ENCODE measurements around the gene RNF167.
"Not testable (repeated sequence)": the region's sequence is repeated elsewhere in the genome, so short reads cannot be mapped to it uniquely, and the experiment has no call there.

The RNF167 gene

GRCh38 chr17:4903051-4903818 is 36.8 kb upstream of the RNF167 start, which contains the start of gene CHRNE:
CHRNE (minus strand) TSS chr17:4903098; CDS start chr17:4903063, 35 bp downstream.
- peak; percentile 67 for DNase-seq

GRCh38 chr17:4906642-4907041 is 33.4 kb upstream of the RNF167 start:
- not testable (repeated sequence) for DNase-seq

GRCh38 chr17:4908301-4908700 is 31.8 kb upstream of the RNF167 start:
- no peak for DNase-seq

DNA sequence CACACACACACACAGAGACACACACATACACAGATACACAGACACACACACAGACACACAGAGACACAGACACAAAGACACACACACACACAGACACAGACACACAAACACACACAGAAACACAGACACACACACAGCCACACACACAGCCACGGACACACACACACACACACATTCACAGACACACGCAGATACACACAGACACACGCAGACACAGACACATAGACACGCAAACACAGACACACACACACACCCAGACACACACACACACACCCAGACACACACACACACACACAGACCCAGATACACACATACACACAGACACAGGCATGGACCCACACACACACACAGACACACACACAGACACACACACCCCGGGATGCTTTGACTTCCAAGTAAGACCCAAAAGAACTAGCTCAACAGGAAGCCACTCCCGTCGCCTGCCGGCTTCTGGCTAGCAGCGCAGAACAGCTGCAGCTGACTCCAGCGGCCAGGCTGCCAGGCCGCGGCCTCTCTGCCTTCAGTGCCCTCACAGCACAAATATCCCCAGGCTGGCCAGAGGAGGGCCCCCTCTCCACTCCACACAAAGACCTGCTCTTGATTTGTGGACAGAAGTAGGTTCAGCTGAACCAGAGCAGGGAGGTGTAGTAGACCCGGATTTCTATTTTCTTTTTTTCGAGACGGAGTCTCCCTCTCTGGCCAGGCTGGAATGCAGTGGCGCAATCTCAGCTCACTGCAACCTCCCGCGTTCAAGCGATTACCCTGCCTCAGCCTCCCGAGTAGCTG is 31.2 kb upstream of the RNF167 start:
- DNase-seq: peak; percentile 67

- no peak for DNase-seq
Measured at GRCh38 chr17:4913994-4914393, 26.1 kb upstream of the RNF167 start.

DNA sequence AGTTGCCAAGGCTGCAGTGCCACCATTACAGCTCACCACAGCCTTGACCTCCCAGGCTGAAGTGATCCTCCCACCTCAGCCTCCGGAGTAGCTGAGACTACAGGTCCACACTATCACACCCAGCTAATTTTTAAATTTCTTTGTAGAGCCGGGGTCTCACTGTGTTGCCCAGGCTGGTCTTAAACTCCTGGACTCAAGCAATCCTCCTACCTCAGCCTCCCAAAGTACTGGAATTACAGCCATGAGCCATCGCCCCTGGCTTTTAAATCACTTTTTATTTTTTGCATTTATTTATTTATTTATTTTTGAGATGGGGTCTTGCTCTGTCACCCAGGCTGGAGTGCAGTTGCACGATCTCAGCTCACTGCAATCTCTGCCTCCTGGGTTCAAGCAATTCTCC is 25.5 kb upstream of the RNF167 start:
- DNase-seq: not testable (repeated sequence)

GRCh38 chr17:4919511-4920047 is 20.5 kb upstream of the RNF167 start:
- no peak for DNase-seq

DNA sequence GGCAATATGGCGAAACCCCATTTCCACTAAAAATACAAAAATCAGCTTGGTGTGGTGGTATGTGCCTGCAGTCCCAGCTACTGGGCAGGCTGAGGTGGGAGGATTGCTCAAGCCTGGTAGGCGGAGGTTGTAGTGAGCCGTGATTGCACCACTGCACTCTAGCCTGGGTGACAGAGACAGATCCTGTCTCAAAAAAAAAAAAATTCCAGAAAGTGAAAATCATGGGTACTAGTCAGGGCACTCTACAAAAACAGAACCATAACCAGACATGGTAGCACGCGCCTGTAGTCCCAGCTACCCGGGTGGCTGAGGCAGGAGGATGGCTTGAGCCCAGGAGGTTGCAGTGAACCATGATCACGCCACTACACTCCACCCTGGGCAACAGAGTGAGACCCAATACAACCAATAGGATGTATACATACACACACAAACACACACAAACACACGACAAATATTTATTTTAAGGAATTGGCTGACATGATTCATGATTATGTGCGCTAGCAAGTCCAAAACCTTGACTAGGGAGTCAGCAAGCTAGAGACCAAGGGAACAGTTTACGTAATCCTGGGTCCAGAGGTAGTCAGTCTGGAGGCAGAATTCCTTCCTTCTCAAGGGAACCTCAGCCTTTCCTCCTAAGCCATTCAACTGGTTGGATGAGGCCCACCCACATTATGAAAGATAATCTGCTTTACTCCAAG is 19.6 kb upstream of the RNF167 start:
- no peak for DNase-seq

GRCh38 chr17:4921320-4921719 is 18.7 kb upstream of the RNF167 start:
- no peak for DNase-seq

GRCh38 chr17:4926577-4927335 is 13.3 kb upstream of the RNF167 start:
- DNase-seq: not testable (repeated sequence)

GRCh38 chr17:4928881-4929280 is 11.2 kb upstream of the RNF167 start:
- no peak for DNase-seq

- DNase-seq: no peak
Measured at GRCh38 chr17:4931963-4932362, 8.1 kb upstream of the RNF167 start, which contains the start of gene GP1BA. GP1BA (plus strand) TSS chr17:4932277; CDS start chr17:4932605, 328 bp downstream.

DNA sequence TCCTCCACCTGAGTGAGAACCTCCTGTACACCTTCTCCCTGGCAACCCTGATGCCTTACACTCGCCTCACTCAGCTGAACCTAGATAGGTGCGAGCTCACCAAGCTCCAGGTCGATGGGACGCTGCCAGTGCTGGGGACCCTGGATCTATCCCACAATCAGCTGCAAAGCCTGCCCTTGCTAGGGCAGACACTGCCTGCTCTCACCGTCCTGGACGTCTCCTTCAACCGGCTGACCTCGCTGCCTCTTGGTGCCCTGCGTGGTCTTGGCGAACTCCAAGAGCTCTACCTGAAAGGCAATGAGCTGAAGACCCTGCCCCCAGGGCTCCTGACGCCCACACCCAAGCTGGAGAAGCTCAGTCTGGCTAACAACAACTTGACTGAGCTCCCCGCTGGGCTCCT is 7.3 kb upstream of the RNF167 start:
- DNase-seq: no peak

- no peak for DNase-seq
Measured at GRCh38 chr17:4933646-4934045, 6.4 kb upstream of the RNF167 start.

DNA sequence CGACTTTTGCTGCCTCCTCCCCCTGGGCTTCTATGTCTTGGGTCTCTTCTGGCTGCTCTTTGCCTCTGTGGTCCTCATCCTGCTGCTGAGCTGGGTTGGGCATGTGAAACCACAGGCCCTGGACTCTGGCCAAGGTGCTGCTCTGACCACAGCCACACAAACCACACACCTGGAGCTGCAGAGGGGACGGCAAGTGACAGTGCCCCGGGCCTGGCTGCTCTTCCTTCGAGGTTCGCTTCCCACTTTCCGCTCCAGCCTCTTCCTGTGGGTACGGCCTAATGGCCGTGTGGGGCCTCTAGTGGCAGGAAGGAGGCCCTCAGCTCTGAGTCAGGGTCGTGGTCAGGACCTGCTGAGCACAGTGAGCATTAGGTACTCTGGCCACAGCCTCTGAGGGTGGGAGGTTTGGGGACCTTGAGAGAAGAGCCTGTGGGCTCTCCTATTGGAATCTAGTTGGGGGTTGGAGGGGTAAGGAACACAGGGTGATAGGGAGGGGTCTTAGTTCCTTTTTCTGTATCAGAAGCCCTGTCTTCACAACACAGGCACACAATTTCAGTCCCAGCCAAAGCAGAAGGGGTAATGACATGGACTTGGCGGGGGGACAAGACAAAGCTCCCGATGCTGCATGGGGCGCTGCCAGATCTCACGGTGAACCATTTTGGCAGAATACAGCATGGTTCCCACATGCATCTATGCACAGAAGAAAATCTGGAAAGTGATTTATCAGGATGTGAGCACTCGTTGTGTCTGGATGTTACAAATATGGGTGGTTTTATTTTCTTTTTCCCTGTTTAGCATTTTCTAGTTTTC is 5.7 kb upstream of the RNF167 start:
- DNase-seq: no peak

DNA sequence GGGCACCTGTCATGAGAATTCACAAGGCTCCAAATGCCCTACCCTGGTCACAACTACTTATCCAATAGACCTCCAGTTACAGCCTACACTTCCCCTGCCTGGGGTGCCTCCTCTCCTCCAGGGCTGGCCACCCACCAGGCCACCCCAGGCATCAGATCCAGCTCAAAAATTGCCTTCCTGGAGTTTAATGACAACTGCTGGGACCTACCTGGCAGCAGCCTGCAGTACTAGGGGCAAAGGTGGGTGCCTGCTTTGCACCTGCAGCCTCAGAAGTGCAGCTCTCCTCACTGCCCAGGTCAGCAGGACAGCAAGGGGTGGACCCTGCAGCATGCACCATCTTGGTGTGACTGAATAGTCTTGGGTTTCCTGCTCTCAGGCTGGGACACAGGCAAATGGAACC is 4.4 kb upstream of the RNF167 start:
- DNase-seq: no peak

GRCh38 chr17:4936436-4936835 is 3.6 kb upstream of the RNF167 start:
- no peak for DNase-seq

GRCh38 chr17:4937553-4937952 is 2.5 kb upstream of the RNF167 start:
- DNase-seq: no peak

DNA sequence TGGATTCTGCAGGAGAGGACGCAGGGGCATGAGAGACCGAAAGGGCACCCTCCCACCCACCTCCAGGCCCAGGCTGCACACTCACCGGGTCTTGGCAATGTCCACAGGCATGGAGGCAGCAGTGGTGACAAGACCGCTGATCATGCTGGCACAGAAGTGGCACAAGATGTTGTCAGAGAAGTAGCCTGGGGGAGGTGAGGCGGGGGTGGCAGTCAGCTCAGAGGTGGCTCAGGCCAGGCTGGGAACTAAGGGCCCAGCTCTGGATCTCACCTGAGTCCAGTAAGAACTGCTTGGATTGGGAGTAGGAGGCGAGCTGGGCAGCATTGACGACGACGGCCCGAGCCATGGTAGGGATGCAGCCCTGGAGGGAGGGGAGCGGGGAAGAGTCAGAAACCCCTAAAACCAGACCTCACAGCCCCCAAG is 2.0 kb upstream of the RNF167 start:
- no peak for DNase-seq

- DNase-seq: no peak
Measured at GRCh38 chr17:4938688-4939545, 1.2 kb upstream of the RNF167 start.

GRCh38 chr17:4939546-4939795 is 597 bp upstream of the RNF167 start:
- DNase-seq: no peak
